Thymus (tissue), 11 donors: ENCODE results near the gene SCTR. TPM values are rescaled to one million over a fixed set of nuclear protein-coding genes. Genes with fewer than 3 reads are reported as not detected.
A peak's percentile ranks its signal among the peaks of the same experiment; 100 is the strongest.
"Not testable (repeated sequence)": the region's sequence is repeated elsewhere in the genome, so short reads cannot be mapped to it uniquely, and the experiment has no call there.

ENCODE experiments used
- DNase-seq, 9 donors: peaks; one replicate each; pipeline ENCODE4 v3.0.0-alpha.2; 2013; ENCODE audit warnings: low spot score in 9 of 9, low read depth in 6 of 9, missing footprints in 1 of 9
- H3K27ac ChIP-seq, 2 donors: one replicate each; pipeline ENCODE4 v1.5.1; 2013; ENCODE audit warnings: control low read depth in 1 of 2, low read depth in 1 of 2, low read length in 1 of 2, mild to moderate bottlenecking in 1 of 2, moderate library complexity in 1 of 2
- H3K27me3 ChIP-seq, 2 donors: one replicate each; pipeline ENCODE4 v1.5.1; 2013; ENCODE audit warnings: low read length in 1 of 2; ENCODE audit not compliant: control insufficient read depth in 2 of 2, insufficient read depth in 1 of 2
- H3K36me3 ChIP-seq, 2 donors: one replicate each; pipeline ENCODE4 v1.5.1; 2013; ENCODE audit warnings: low read length in 1 of 2, mild to moderate bottlenecking in 1 of 2, moderate library complexity in 1 of 2; ENCODE audit not compliant: control insufficient read depth in 2 of 2, insufficient read depth in 2 of 2
- H3K4me1 ChIP-seq, 2 donors: one replicate each; pipeline ENCODE4 v1.5.1; 2013; ENCODE audit warnings: low read length in 2 of 2; ENCODE audit not compliant: control insufficient read depth in 2 of 2, insufficient read depth in 2 of 2
- H3K4me3 ChIP-seq, 2 donors: one replicate each; pipeline ENCODE4 v1.5.1; 2013; ENCODE audit warnings: low read length in 2 of 2, control low read depth in 1 of 2, mild to moderate bottlenecking in 1 of 2
- H3K9me3 ChIP-seq, 2 donors: one replicate each; pipeline ENCODE4 v1.5.1; 2013; ENCODE audit warnings: low read length in 1 of 2, mild to moderate bottlenecking in 1 of 2; ENCODE audit not compliant: control insufficient read depth in 2 of 2, insufficient read depth in 1 of 2
- WGBS: extraction: QIAGEN DNeasy Blood & Tissue Kit; methylation state at CpG from one replicate; pipeline ENCODE4 v1.1.7; 2013; 5-methylcytosine and 5-hydroxymethylcytosine counted together
- polyA plus RNA-seq: library from polyadenylated mRNA; stranded (reverse); fragments of 200-250 nt; gene quantifications from one replicate; pipeline ENCODE4 v1.2.3, GENCODE V29; 2013
- total RNA-seq: library from RNA; stranded (reverse); fragments of 120-200 nt; gene quantifications from one replicate; pipeline ENCODE4 v1.2.4, GENCODE V29; 2013
- donor health status: healthy.

The SCTR gene
- total and polyA plus RNA-seq, 2 donors, result 0.24 to 1.5 TPM

DNA sequence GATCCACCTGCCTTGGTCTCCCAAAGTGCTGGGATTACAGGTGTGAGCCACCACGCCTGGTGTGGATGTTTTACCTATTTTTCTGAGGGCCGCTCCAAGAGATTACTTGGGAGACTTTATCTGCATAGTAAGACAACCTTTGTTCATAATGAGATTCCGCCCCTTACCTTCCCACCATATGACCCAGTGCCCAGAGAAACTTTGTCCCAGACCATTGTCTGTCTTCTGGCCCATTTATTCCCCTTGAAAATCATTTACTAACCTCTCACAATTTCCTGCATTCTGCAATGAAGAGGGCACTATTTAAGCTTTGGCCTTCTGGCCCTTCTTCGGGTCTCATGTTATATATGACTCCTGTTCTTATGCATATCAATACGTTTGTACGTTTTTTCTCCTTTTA is 106.4 kb downstream of the SCTR start:
- Histone ChIP-seq H3K9me3 (peaks cover 1 to 6% of the 10 kb centered on the region in 2 donors), H3K27ac (no peak overlapping the region), H3K4me1 (no peaks in the 10 kb centered on the region), H3K27me3 (peaks cover 0 to 2% of the 10 kb centered on the region in 2 donors), H3K4me3 (no peak overlapping the region), H3K36me3 (no peaks in the 10 kb centered on the region)
- no peak for DNase-seq
- 97% methylated on average over 6 of the region's 6 CpGs for WGBS

DNA sequence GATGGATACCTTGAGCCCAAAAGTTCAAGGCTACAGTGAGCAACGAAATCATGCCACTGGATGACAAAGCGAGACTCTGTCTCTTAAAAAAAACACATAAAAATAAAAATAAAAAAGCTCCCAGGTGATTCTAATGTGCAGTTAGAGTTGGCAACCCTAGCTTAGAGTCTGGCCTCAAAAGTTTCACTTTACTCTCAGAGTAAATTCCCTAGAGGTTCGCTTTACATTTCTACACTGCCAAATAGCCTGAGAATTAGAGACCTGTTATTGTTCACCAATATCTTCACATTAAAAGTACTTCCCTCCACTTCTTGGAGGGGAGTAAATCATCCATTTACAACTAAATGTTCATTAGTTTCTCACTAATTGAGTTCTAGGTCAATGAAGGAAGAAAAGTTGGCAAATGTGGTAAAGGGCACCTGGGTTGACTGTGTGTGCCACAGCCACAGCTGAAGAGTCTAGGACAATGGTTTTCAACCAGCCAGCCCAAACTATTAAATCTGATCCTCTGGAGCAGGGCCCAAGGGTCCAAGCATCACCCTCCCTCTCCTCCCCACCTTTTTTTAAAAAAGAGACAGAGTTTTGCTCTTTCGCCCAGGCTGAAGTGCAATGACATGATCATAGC is 107.9 kb downstream of the SCTR start:
- no peak overlapping the region for H3K27ac ChIP-seq
- no peak overlapping the region for H3K4me3 ChIP-seq
- H3K36me3 ChIP-seq, result no peaks in the 10 kb centered on the region
- no peaks in the 10 kb centered on the region for H3K4me1 ChIP-seq
- no peak for DNase-seq
- peaks cover 1 to 5% of the 10 kb centered on the region in 2 donors for H3K9me3 ChIP-seq
- peaks cover 0 to 2% of the 10 kb centered on the region in 2 donors for H3K27me3 ChIP-seq
- WGBS, result 97% methylated on average over 4 of the region's 4 CpGs

DNA sequence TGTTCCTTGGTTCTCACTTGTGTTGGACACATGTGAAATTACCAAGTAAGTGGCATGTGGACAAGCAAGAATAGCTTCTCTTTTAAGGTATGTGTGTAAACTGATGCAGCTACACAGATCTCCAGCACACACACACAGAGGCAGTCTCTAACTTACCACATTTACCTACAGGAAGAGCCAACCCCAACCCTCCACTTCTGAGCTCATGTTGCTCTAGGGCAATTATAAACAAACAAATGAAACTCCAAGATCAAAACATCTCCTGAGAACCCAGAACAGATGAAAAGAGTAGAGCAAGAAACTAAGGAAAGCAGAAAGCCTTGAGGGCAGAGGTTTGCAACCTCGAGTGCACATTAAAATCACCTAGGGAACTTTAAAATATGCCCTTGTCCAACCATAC is 108.7 kb downstream of the SCTR start:
- Histone ChIP-seq H3K27me3 (no peaks in the 10 kb centered on the region), H3K27ac (no peak overlapping the region), H3K9me3 (no peaks in the 10 kb centered on the region), H3K4me1 (no peaks in the 10 kb centered on the region), H3K4me3 (no peak overlapping the region), H3K36me3 (no peaks in the 10 kb centered on the region)
- 81% methylated on average over 1 of the region's 1 CpG for WGBS
- DNase-seq, result peak in 2 of 9 donors; percentile 16 to 28

DNA sequence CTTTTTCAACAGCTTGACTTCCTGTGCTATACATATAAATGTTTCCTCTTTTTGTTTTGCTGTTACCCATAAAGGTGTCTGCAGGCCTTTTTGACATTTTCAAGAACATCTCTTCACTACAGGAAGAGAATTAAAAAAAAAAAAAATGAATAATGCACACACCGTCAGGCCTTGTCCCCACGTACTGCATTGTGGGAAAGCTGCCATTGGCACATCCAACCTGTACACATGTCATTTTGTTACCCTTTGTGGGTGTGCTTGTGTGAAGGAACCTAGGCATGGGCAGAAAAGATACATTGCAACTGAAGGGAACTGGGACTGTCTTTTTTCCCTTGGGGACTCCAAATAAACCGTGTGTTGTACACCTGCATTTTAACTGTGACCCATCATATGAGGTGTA is 109.4 kb downstream of the SCTR start:
- DNase-seq, result peak in 1 of 9 donors; percentile 27

DNA sequence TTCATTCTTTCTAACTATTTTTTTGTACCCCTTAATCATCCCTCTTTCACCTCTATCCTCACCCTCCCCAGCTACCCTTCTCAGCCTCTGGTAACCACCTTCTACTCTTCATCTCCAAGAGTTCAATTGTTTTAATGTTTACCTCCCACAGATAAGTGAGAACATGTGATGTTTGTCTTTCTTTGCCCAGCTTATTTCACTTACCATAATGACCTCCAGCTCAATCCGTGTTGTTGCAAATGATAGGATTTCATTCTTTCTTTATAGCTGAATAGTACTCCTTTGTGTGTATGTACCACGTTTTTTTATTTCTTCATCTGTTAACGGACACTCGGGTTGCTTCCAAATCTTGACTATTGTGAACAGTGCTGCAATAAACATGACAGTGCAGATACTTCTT is 114.8 kb downstream of the SCTR start:
- 96% methylated on average over 4 of the region's 4 CpGs for WGBS
- no peaks in the 10 kb centered on the region for H3K4me1 ChIP-seq
- H3K27me3 ChIP-seq, result no peaks in the 10 kb centered on the region
- no peak overlapping the region for H3K27ac ChIP-seq
- H3K4me3 ChIP-seq, result no peak overlapping the region
- no peaks in the 10 kb centered on the region for H3K36me3 ChIP-seq
- no peak for DNase-seq
- H3K9me3 ChIP-seq, result peaks cover 0 to 2% of the 10 kb centered on the region in 2 donors

More for the DNA sequence above, 109.4 kb downstream of the SCTR start:
- H3K27ac ChIP-seq, result peak overlapping the region in 1 of 2 donors; percentile 8
- no peaks in the 10 kb centered on the region for H3K4me1 ChIP-seq
- H3K27me3 ChIP-seq, result no peaks in the 10 kb centered on the region
- no peaks in the 10 kb centered on the region for H3K36me3 ChIP-seq
- H3K9me3 ChIP-seq, result no peaks in the 10 kb centered on the region
- no peak overlapping the region for H3K4me3 ChIP-seq
- WGBS, result 59% methylated on average over 3 of the region's 3 CpGs

DNA sequence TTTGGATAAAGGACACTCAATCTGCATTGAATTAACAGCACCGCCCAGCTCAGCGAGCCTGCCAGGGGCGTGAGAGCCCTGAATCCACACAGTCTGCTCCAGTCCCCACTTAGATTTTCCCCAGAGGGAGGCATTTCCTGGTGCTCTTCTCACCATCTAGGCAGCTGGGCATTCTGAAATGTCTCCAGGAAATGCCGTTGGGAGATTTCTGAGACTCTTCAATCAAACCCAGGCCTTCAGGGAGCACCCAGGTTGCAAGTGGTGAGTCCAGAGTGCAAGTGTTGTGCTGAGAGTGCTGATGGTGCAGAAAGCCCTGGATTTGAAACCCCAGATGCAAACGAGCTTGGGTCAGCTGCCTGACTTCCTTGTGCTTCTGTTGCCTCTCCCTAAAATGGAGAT is 116.1 kb downstream of the SCTR start:
- no peaks in the 10 kb centered on the region for H3K27me3 ChIP-seq
- no peak for DNase-seq
- peaks cover 0 to 2% of the 10 kb centered on the region in 2 donors for H3K9me3 ChIP-seq
- WGBS, result 84% methylated on average over 5 of the region's 5 CpGs
- no peaks in the 10 kb centered on the region for H3K4me1 ChIP-seq
- H3K36me3 ChIP-seq, result no peaks in the 10 kb centered on the region
- no peak overlapping the region for H3K27ac ChIP-seq
- H3K4me3 ChIP-seq, result no peak overlapping the region

DNA sequence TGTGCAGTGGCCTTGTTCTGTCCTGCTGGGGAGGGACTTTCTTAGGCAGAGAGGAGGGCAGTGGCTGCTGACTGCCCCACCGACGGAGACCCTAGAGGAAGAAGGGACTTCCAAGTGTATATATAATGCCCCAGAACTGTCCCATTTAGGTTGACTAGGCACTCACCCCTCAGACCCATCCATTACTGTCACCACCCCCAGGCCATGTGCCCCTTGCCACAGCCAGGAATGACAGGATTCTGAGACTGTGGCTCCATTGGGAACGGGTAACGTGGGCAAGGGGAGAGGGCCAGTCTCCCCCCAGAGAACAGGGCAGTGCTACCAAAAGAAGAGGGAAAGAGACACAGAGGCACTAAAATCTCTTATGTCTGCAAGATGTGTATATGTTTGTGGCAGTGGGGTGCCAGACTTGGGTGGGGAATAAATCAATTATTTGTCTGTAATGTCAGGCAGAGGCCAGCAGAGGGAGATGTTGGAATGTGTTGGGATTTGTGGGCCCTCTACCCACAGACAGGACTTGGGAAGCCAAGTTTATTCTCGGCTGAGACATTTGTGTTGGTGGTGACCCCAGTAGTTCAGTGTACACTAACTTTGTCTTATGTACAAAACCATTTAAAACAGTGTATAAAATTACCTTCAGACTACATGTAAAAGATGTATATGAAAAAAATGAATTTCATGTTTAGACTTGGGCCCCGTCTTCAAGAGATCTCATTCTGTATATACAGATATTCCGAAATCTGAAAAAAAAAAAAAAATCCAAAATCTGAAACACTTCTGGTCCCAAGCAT is 116.7 kb downstream of the SCTR start:
- no peak overlapping the region for H3K27ac ChIP-seq
- WGBS, result 88% methylated on average over 7 of the region's 7 CpGs
- peak in 7 of 9 donors; percentile 13 to 55 (median 29) for DNase-seq

DNA sequence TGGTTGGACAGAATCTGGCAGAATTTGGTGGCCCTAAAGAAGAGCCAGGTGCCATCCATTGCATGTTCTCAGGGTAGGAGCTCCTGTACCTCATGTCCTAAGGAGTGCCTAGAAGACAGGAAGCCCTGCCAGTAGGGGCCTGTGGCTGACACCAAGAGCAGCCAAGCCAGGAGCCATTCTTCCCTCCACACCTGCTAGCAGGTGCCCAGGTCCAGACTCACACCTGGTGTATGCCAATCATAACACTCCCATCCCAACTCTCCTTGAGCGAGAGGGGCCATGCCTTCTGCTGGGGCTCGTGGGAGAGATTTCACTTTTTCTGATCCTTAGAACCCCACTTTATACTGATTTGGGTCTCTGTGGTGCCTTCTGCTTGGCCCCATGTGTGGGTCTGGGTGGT is 119.1 kb downstream of the SCTR start:
- WGBS, result 98% methylated on average over 2 of the region's 2 CpGs
- H3K9me3 ChIP-seq, result peaks cover 0 to 2% of the 10 kb centered on the region in 2 donors
- no peak overlapping the region for H3K27ac ChIP-seq
- no peaks in the 10 kb centered on the region for H3K4me1 ChIP-seq
- H3K36me3 ChIP-seq, result no peaks in the 10 kb centered on the region
- no peak for DNase-seq
- H3K4me3 ChIP-seq, result no peak overlapping the region
- H3K27me3 ChIP-seq, result no peaks in the 10 kb centered on the region

More for the DNA sequence above, 116.7 kb downstream of the SCTR start:
- H3K4me3 ChIP-seq, result no peak overlapping the region
- no peaks in the 10 kb centered on the region for H3K36me3 ChIP-seq
- H3K4me1 ChIP-seq, result no peaks in the 10 kb centered on the region
- H3K9me3 ChIP-seq, result peaks cover 0 to 2% of the 10 kb centered on the region in 2 donors
- H3K27me3 ChIP-seq, result no peaks in the 10 kb centered on the region

DNA sequence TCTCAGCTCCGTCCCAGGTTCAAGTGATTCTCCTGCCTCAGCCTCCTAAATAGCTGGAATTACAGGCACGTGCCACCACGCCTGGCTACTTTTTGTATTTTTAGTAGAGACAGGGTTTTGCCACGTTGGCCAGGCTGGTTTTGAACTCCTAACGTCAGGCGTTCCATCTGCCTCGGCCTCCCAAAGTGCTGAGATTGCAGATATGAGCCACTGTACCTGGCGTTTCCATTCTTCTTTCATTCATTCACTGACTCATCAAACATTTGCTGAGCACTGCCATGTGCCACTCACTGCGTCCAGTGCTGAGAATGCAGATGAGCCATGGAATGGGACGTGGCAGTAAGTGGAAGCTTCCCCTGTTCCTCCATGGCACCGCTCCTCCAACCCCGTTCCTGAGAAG is 120.7 kb downstream of the SCTR start:
- 94% methylated on average over 12 of the region's 12 CpGs for WGBS
- H3K4me1 ChIP-seq, H3K9me3 ChIP-seq, H3K27ac ChIP-seq, H3K36me3 ChIP-seq, H3K4me3 ChIP-seq, H3K27me3 ChIP-seq, DNase-seq: not testable (repeated sequence)
